Epithelial cell of esophagus (primary cell): ENCODE results near the gene GABBR1.

Experiments used
- DNase-seq: peaks from one replicate; pipeline ENCODE4 v3.0.0; 2010; ENCODE audit warnings: low read depth
- H3K4me3 ChIP-seq: 2 replicates; pipeline ENCODE4 v1.5.1; 2011; ENCODE audit warnings: mild to moderate bottlenecking, low read length, control low read depth
- CTCF ChIP-seq: IDR thresholded peaks from 2 replicates; pipeline ENCODE4 v1.5.1; 2011; ENCODE audit warnings: low read depth, mild to moderate bottlenecking, low read length, control low read depth, inconsistent platforms; ENCODE audit not compliant: insufficient read depth; ENCODE audit errors: missing control alignments

Gene GABBR1

GRCh38 chr6:29566856-29567255 is 66.1 kb downstream of the GABBR1 start:
- DNase-seq = no peak
- no peak overlapping the region for H3K4me3 ChIP-seq
- TF ChIP-seq CTCF = no peak

DNA sequence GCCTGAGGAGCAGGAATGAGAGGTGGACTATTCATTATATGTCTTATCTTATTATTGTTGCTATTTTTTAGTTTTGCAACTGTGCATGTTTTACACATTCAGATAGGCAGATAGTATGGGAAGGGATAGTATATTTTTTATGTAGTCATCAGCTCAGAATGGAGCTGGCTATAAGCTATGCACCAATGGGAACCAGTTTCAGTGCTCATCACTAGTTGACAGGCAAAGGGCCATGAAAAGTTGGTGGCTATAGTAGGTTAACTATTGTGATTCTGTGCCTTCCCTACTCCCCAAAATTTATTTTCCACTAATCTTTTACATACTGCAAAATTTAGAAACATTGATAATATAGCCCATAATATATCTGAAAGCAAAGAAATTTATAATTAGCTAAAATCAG is 68.1 kb downstream of the GABBR1 start:
- peak; percentile 15 for DNase-seq
- no peak overlapping the region for H3K4me3 ChIP-seq
- TF ChIP-seq CTCF = no peak

DNA sequence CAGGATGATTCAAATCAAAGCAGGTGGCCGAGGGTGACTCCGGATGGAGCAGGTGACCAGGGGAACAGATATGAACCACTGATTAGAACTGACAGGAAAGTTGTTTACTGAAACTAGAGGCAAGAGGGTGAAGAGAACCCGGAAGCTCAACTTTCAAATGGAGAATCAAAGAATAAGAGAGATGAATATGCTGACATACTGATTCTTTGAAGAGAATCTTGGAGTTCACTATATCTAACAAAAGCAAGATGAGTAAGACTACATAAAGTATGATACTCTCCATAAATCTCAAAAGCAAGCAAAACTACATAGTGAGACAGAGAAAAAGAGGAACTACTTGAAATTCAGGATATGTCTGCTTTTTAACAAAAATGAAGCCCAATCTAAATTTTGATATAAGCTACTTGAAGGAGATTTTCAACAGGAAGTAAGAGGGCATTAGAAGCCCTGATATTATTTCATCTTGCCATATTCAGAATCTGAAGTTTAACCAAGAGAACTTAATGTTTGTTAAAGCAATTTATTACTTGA is 69.5 kb downstream of the GABBR1 start:
- no peak for TF ChIP-seq CTCF
- DNase-seq = no peak
- H3K4me3 ChIP-seq = no peak overlapping the region

DNA sequence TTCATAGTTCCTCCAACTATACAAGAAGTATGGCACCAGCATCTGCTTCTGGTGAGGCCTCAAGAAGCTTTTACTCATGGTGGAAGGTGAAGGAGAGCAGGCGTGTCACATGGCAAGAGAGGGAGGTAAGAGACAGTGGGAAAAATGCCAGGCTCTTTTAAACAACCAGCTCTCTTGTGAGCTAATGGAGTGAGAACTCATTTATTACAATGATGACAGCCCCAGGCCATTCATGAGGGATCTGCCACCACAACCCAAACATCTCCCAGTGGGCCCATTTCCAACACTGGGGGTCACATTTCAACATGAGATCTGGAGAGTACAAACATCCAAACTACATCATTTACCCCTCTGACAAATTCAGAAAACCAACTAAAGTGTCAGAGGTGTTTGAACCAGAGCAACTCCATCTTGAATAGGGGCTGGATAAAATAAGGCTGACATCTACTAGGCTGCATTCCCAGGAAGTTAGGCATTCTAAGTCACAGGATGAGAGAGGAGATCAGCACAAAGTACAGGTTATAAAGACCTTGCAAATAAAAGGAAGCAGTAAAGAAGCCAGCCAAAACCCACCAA is 71.3 kb downstream of the GABBR1 start:
- DNase-seq = no peak
- TF ChIP-seq CTCF = no peak
- no peak overlapping the region for H3K4me3 ChIP-seq

GRCh38 chr6:29561091-29561490 is 71.9 kb downstream of the GABBR1 start:
- H3K4me3 ChIP-seq = no peak overlapping the region
- TF ChIP-seq CTCF = no peak
- no peak for DNase-seq

- TF ChIP-seq CTCF = no peak
- no peak for DNase-seq
- H3K4me3 ChIP-seq = no peak within 1 kb of the TSS
Observed at GRCh38 chr6:29559524-29560287, 73.3 kb downstream of the GABBR1 start, which contains the start of gene UBD. UBD (minus strand) TSS chr6:29559732; CDS start chr6:29559701, 31 bp downstream.
